GM23338 (cell line): Measurements from ENCODE around the gene SLC25A42. TPM values are rescaled to one million over a fixed set of nuclear protein-coding genes. Genes with fewer than 3 reads are reported as not detected.

Experiments
- ATAC-seq: fragments of 200-7000 bp; cut with Tn5 transposase; 3 replicates; pipeline ENCODE4 v1.9.1; 2020
- DNase-seq: peaks from one replicate; pipeline ENCODE4 v3.0.0-alpha.2; 2015; ENCODE audit warnings: low spot score
- H2AFZ ChIP-seq: fragments of 200-600 bp; sonication (generic); 2 replicates; pipeline ENCODE4 v1.8.0; 2016; ENCODE audit warnings: antibody characterized with exemption, mild to moderate bottlenecking, moderate library complexity
- H3F3A ChIP-seq: fragments of 200-600 bp; sonication (generic); replicated peaks from 2 replicates; pipeline ENCODE4 v1.8.0; 2017; ENCODE audit warnings: antibody characterized with exemption, mixed run types, low read depth
- H3K27ac ChIP-seq: fragments of 200-600 bp; sonication (generic); 2 replicates; pipeline ENCODE4 v1.6.1; 2016; ENCODE audit warnings: low read depth
- H3K27me3 ChIP-seq: fragments of 200-600 bp; sonication (generic); 2 replicates; pipeline ENCODE4 v1.8.0; 2016; ENCODE audit warnings: mild to moderate bottlenecking, mixed run types, moderate library complexity; ENCODE audit not compliant: insufficient read depth
- H3K36me3 ChIP-seq: fragments of 200-600 bp; sonication (generic); 2 replicates; pipeline ENCODE4 v1.8.0; 2016; ENCODE audit warnings: mild to moderate bottlenecking; ENCODE audit not compliant: insufficient read depth
- H3K4me1 ChIP-seq: fragments of 200-600 bp; sonication (generic); 2 replicates; pipeline ENCODE4 v1.8.0; 2016; ENCODE audit warnings: mild to moderate bottlenecking, moderate library complexity; ENCODE audit not compliant: insufficient read depth
- H3K4me2 ChIP-seq: fragments of 200-600 bp; sonication (generic); 2 replicates; pipeline ENCODE4 v1.7.1; 2017; ENCODE audit warnings: mixed run types
- H3K4me3 ChIP-seq: fragments of 200-600 bp; sonication (generic); 2 replicates; pipeline ENCODE4 v1.6.1; 2016; ENCODE audit warnings: mixed run types
- H3K79me2 ChIP-seq: fragments of 200-600 bp; sonication (generic); replicated peaks from 2 replicates; pipeline ENCODE4 v1.8.0; 2017; ENCODE audit warnings: mild to moderate bottlenecking; ENCODE audit not compliant: insufficient read depth
- H3K9me2 ChIP-seq: fragments of 200-600 bp; sonication (generic); 2 replicates; pipeline ENCODE4 v1.8.0; 2017; ENCODE audit not compliant: insufficient read depth
- H4K20me1 ChIP-seq: fragments of 200-600 bp; sonication (generic); replicated peaks from 2 replicates; pipeline ENCODE4 v1.8.0; 2017; ENCODE audit warnings: mild to moderate bottlenecking; ENCODE audit not compliant: insufficient read depth
- H3K27ac Mint-ChIP-seq: 2 replicates; pipeline ENCODE4 v1.8.0; 2020; ENCODE audit warnings: inconsistent platforms, mild to moderate bottlenecking, moderate library complexity, mixed read lengths
- H3K27me3 Mint-ChIP-seq: 3 replicates; pipeline ENCODE4 v1.8.0; 2022; ENCODE audit warnings: low read depth, mild to moderate bottlenecking, moderate library complexity, mixed read lengths, inconsistent platforms; ENCODE audit not compliant: insufficient read depth, poor library complexity
- H3K36me3 Mint-ChIP-seq: 3 replicates; pipeline ENCODE4 v1.8.0; 2021; ENCODE audit warnings: low read depth, mild to moderate bottlenecking, inconsistent platforms, moderate library complexity, mixed read lengths
- H3K4me1 Mint-ChIP-seq: 3 replicates; pipeline ENCODE4 v1.8.0; 2020; ENCODE audit warnings: mild to moderate bottlenecking, inconsistent platforms, mixed read lengths
- H3K4me3 Mint-ChIP-seq: 3 replicates; pipeline ENCODE4 v1.8.0; 2021; ENCODE audit warnings: moderate library complexity, mild to moderate bottlenecking, inconsistent platforms, mixed read lengths
- H3K9me3 Mint-ChIP-seq: 3 replicates; pipeline ENCODE4 v1.8.0; 2020; ENCODE audit warnings: moderate library complexity, mild to moderate bottlenecking, inconsistent platforms, mixed read lengths
- ETS1 ChIP-seq: IDR thresholded peaks from 2 replicates; pipeline ENCODE4 v1.6.1; 2016; ENCODE audit warnings: antibody characterized with exemption
- EZH2phosphoT487 ChIP-seq: fragments of 200-600 bp; sonication (generic); IDR thresholded peaks from one replicate; pipeline ENCODE4 v1.8.1; 2018; ENCODE audit warnings: antibody characterized with exemption; ENCODE audit not compliant: unreplicated experiment
- ZNF331 ChIP-seq: fragments of 250-450 bp; sonication (Bioruptor Pico); IDR thresholded peaks from 2 replicates; pipeline ENCODE4 v1.5.0; 2020; ENCODE audit warnings: low read depth, mild to moderate bottlenecking, moderate library complexity
- ZNF462 ChIP-seq: fragments of 250-450 bp; sonication (Bioruptor Pico); IDR thresholded peaks from 2 replicates; pipeline ENCODE4 v1.5.0; 2020; ENCODE audit warnings: mild to moderate bottlenecking, moderate library complexity
- polyA plus RNA-seq: library from polyadenylated mRNA; unstranded; fragments of >200 nt; fragmentation: Nextera tagmentation; extraction: Ambion mirVana; gene quantifications from 2 replicates; pipeline ENCODE4 v1.2.1, GENCODE V29; 2016
- total RNA-seq: library from RNA; depleted of rRNA; stranded (reverse); fragments of >200 nt; shearing (Covaris generic); gene quantifications from 2 replicates; pipeline ENCODE4 v1.2.3, GENCODE V29; 2014

SLC25A42 gene
- total and polyA plus RNA-seq, 2 experiments from 2014 or later, result 7.3 to 7.6 TPM

- Histone ChIP-seq H4K20me1 (peaks cover 13% of the 10 kb centered on the region; the same call in 1 of the 2 replicates), H3K4me3 (peak overlapping the region; percentile 98), H3K36me3 (no peaks in the 10 kb centered on the region), H3K4me1 (peaks cover 5% of the 10 kb centered on the region; the same call in 1 of the 2 replicates), H3K4me2 (peak overlapping the region; percentile 99), H3K9me2 (no peaks in the 10 kb centered on the region), H3K27ac (no peak overlapping the region), H2AFZ (peak overlapping the region; percentile 98; the same call in 1 of the 2 replicates), H3K27me3 (no peaks in the 10 kb centered on the region), H3K79me2 (peaks cover 3% of the 10 kb centered on the region; the same call in 1 of the 2 replicates), H3F3A (peaks cover 10% of the 10 kb centered on the region; the same call in 1 of the 2 replicates)
- Mint-ChIP-seq H3K4me3 (peak overlapping the region; percentile 99), H3K4me1 (peaks cover 9% of the 10 kb centered on the region), H3K36me3 (peaks cover 17% of the 10 kb centered on the region), H3K27me3 (peaks cover 35% of the 10 kb centered on the region), H3K9me3 (peaks cover 9% of the 10 kb centered on the region; the same call in 2 of the 3 replicates), H3K27ac (no peak overlapping the region)
- TF ChIP-seq EZH2phosphoT487 (no peak), ETS1 (no peak), ZNF462 (CRISPR knock-in tag) (no peak), ZNF331 (no peak)
- DNase-seq (peak; percentile 37), ATAC-seq (peak; percentile 5; the same call in 2 of the 3 replicates)
Observed at GRCh38 chr19:19137556-19138108, 73.8 kb downstream of the SLC25A42 start.
